K562 (cell line): Measurements from ENCODE around the gene VSX2. TPM values are rescaled to one million over a fixed set of nuclear protein-coding genes. Genes with fewer than 3 reads are reported as not detected.

Source experiments
- ATAC-seq: fragments of 200-7000 bp; cut with Tn5 transposase; 3 replicates; pipeline ENCODE4 v1.9.1; 2020; ENCODE audit warnings: moderate library complexity
- BruUV-seq: library from RNA; stranded (reverse); fragments of 400-500 nt; replicated peaks from 2 replicates; lab custom pipeline; 2021; lab: Mats Ljungman, UMichigan
- CTCF ChIA-PET: fragments of 300-600 bp; formaldehyde crosslinking; extraction: SDS; loops from one replicate; lab custom pipeline; 2021; ENCODE audit warnings: low intra/inter-chr PET ratio; lab: Yijun Ruan, JAX
- POLR2A ChIA-PET: fragments of 300-600, 350-650 bp; sonication (Branson Sonifier 250); formaldehyde crosslinking; extraction: SDS; loops from one replicate; lab custom pipeline; 2021; ENCODE audit warnings: antibody characterized with exemption, inconsistent platforms; lab: Yijun Ruan, JAX
- DNase-seq, 4 experiments: peaks; one replicate each; pipeline versions ENCODE4 v3.0.0 to v3.0.0-alpha.2; 2011 to 2018; ENCODE audit warnings: low spot score in 3 of 4, mixed read lengths in 3 of 4; ENCODE audit errors: extremely low read depth in 1 of 4
- FAIRE-seq: peaks from 2 replicates; lab custom pipeline; 2011; peaks lifted over from hg19 to GRCh38; lab: Jason Lieb, UNC
- H2AFZ ChIP-seq: 2 replicates; pipeline ENCODE4 v1.6.0; 2011; ENCODE audit warnings: low read depth, low read length, control low read depth, inconsistent platforms
- H3K27ac ChIP-seq: fragments of 200-600 bp; 3 replicates; pipeline ENCODE4 v1.8.0; 2011; ENCODE audit warnings: low read depth, mild to moderate bottlenecking, control low read depth, inconsistent platforms, low read length, moderate library complexity, mixed read lengths; ENCODE audit errors: extremely low read depth
- H3K27me3 ChIP-seq, 2 experiments: fragments of 300-600 bp in 1 of 2; 2 replicates in 1 of 2; 3 replicates in 1 of 2; pipeline versions ENCODE4 v1.6.0 to v1.8.0; 2011; ENCODE audit warnings: inconsistent platforms in 2 of 2, low read length in 2 of 2, mild to moderate bottlenecking in 1 of 2, mixed read lengths in 1 of 2, moderate library complexity in 1 of 2; ENCODE audit not compliant: control insufficient read depth in 2 of 2, insufficient read depth in 2 of 2
- H3K36me3 ChIP-seq: fragments of 300-600 bp; 3 replicates; pipeline ENCODE4 v1.8.0; 2011; ENCODE audit warnings: mild to moderate bottlenecking, low read length, inconsistent platforms; ENCODE audit not compliant: control insufficient read depth, insufficient read depth
- H3K4me1 ChIP-seq, 2 experiments: fragments of 200-600 bp in 1 of 2; replicated peaks in 1 of 2; 2 replicates in 1 of 2; 3 replicates in 1 of 2; pipeline versions ENCODE4 v1.5.1 to v1.8.0; 2011; ENCODE audit warnings: inconsistent platforms in 2 of 2, low read length in 2 of 2, mild to moderate bottlenecking in 1 of 2, mixed read lengths in 1 of 2, moderate library complexity in 1 of 2; ENCODE audit not compliant: control insufficient read depth in 2 of 2, insufficient read depth in 2 of 2
- H3K4me2 ChIP-seq: 2 replicates; pipeline ENCODE4 v1.6.1; 2011; ENCODE audit warnings: low read length, control low read depth, inconsistent platforms, mixed read lengths; ENCODE audit not compliant: insufficient read depth
- H3K4me3 ChIP-seq: fragments of 200-600 bp; sonication (generic), shearing (Covaris generic); 2 replicates; pipeline ENCODE4 v1.5.1; 2016; ENCODE audit warnings: control low read depth, inconsistent platforms
- H3K79me2 ChIP-seq: fragments of 200-600 bp; 3 replicates; pipeline ENCODE4 v1.8.0; 2011; ENCODE audit warnings: low read length, inconsistent platforms; ENCODE audit not compliant: control insufficient read depth, insufficient read depth
- H3K9ac ChIP-seq, 2 experiments: 2 replicates each; pipeline versions ENCODE4 v1.6.0 to v1.6.1; 2011; ENCODE audit warnings: low read depth in 2 of 2, low read length in 2 of 2, control low read depth in 1 of 2, inconsistent platforms in 1 of 2, mild to moderate bottlenecking in 1 of 2, mixed read lengths in 1 of 2; ENCODE audit not compliant: insufficient read depth in 1 of 2
- H3K9me1 ChIP-seq: one replicate; pipeline ENCODE4 v1.6.0; 2011; ENCODE audit warnings: inconsistent platforms, mild to moderate bottlenecking, low read length, moderate library complexity; ENCODE audit not compliant: control insufficient read depth, insufficient read depth
- H3K9me3 ChIP-seq: replicated peaks from 2 replicates; pipeline ENCODE4 v1.5.1; 2011; ENCODE audit warnings: low read depth, low read length, inconsistent platforms; ENCODE audit not compliant: control insufficient read depth, insufficient read depth
- H4K20me1 ChIP-seq: replicated peaks from 2 replicates; pipeline ENCODE4 v1.6.1; 2011; ENCODE audit warnings: low read length, inconsistent platforms, mixed read lengths; ENCODE audit not compliant: control insufficient read depth, insufficient read depth
- ARHGAP35 ChIP-seq: fragments of 450-650 bp; IDR thresholded peaks from 2 replicates; pipeline ENCODE4 v1.6.1; 2018; ENCODE audit not compliant: partially characterized antibody
- CHD4 ChIP-seq: fragments of 200-600 bp; sonication (generic); IDR thresholded peaks from 3 replicates; pipeline ENCODE4 v1.6.1; 2012; ENCODE audit warnings: low read depth, mild to moderate bottlenecking, mixed read lengths, low read length, inconsistent platforms; ENCODE audit not compliant: insufficient read depth, insufficient replicate concordance, poor library complexity, severe bottlenecking
- HNRNPK ChIP-seq: fragments of 200-400 bp; formaldehyde crosslinking; IDR thresholded peaks from one replicate; pipeline ENCODE4 v1.6.1; 2018; ENCODE audit warnings: mild to moderate bottlenecking, low read depth, low read length; ENCODE audit not compliant: poor library complexity, severe bottlenecking
- PRPF4 ChIP-seq: fragments of 200-400 bp; formaldehyde crosslinking; IDR thresholded peaks from one replicate; pipeline ENCODE4 v1.6.1; 2017; ENCODE audit warnings: low read length, low read depth, mild to moderate bottlenecking; ENCODE audit not compliant: insufficient read depth, poor library complexity, severe bottlenecking
- RNF2 ChIP-seq: sonication (generic); IDR thresholded peaks from 2 replicates; pipeline ENCODE4 v1.6.1; 2016
- WGBS: fragments of 100-300 bp; shearing (Covaris generic); methylation state at CpG from one replicate; pipeline ENCODE4 v1.1.6; 2016; ENCODE audit warnings: low coverage, mixed read lengths; ENCODE audit not compliant: insufficient coverage; ENCODE audit errors: missing lambda C conversion rate; 5-methylcytosine and 5-hydroxymethylcytosine counted together
- in situ Hi-C: fragments of 300-500 bp; cut with MboI; formaldehyde crosslinking; loops from 4 replicates; pipeline ENCODE4 v1.15.0; 2018; ENCODE audit warnings: inconsistent platforms, mixed read lengths
- intact Hi-C: fragments of 100-400 bp; cut with micrococcal nuclease; formaldehyde crosslinking; loops from 2 replicates; pipeline ENCODE4 v1.14.2; 2022
- polyA plus RNA-seq, 8 experiments: library from polyadenylated mRNA; depleted of rRNA in 4 of 8; stranded (reverse) in 5 of 8; unstranded in 3 of 8; fragments of >200 nt; fragmentation: Nextera tagmentation in 2 of 8; fragmentation: Illumina TruSeq in 1 of 8; extraction: Ambion mirVana in 2 of 8; extraction: Trizol in 1 of 8; gene quantifications; 2 replicates each; pipeline versions ENCODE4 v1.2.1 to v1.2.3, GENCODE V29; 2011 to 2014; ENCODE audit warnings: inconsistent platforms in 1 of 8, missing spikeins in 1 of 8
- total RNA-seq, 7 experiments: library from RNA; depleted of rRNA in 6 of 7; stranded (reverse); fragments of >200 nt in 6 of 7; fragmentation: Illumina TruSeq in 2 of 7; extraction: Trizol in 2 of 7; gene quantifications; 2 replicates each; pipeline versions ENCODE4 v1.2.1 to v1.2.3, GENCODE V29; 2011 to 2021; ENCODE audit warnings: low replicate concordance in 1 of 7
- TF ChIP-seq, protein P1 (sequence below): fragments of 450-650 bp; IDR thresholded peaks from 2 replicates; pipeline ENCODE4 v1.6.1; 2016; ENCODE audit warnings: mild to moderate bottlenecking, moderate library complexity
- TF ChIP-seq, protein P2 (sequence below): IDR thresholded peaks from 2 replicates; pipeline ENCODE4 v1.6.1; 2011; ENCODE audit not compliant: insufficient read length; ENCODE audit errors: extremely low read depth
- TF ChIP-seq, protein P3 (sequence below), 2 experiments: fragments of 450-650 bp in 1 of 2; sonication (generic) in 1 of 2; formaldehyde crosslinking; conservative IDR thresholded peaks; 2 replicates each; pipeline versions ENCODE4 v1.4.0 to v1.8.1; 2020 to 2022; ENCODE audit warnings: mild to moderate bottlenecking in 1 of 2, missing genetic modification reagents in 1 of 2

Gene VSX2
- total and polyA plus RNA-seq, 9 of the 15 experiments (the other 6 are each of a cell fraction or from before 2014, with no cell fraction given) = 0.04 TPM; not detected in 8

DNA sequence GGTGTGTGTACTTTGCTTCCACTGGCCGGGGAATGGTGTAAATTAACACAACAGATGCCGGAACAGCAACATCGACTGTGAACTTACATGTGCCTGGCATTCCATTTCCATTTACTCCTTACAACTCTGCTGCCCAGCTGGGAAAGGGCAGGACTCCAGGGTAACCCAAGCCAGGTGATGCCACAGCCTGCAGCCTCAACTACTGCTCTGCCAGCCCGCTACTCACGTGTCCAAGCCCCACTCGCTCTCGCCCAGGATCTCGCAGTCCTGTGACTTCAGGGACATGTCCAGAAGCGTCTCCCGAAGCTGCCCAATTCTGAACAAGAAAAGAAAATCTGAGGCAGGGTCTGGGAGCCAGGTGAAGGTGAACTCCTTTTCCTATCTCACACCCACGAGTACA, 52.8 kb downstream of the VSX2 start:
- FAIRE-seq = no peak
- no peak for ATAC-seq
- Histone ChIP-seq H3K4me1 (peaks cover 0 to 9% of the 10 kb centered on the region in 2 experiments; a peak in 3 of 5 replicates), H3K4me3 (no peak overlapping the region), H3K9me1 (no peaks in the 10 kb centered on the region), H3K27me3 (no peaks in the 10 kb centered on the region), H3K9ac (no peak overlapping the region; a peak in 1 of 4 replicates), H4K20me1 (peaks cover 5% of the 10 kb centered on the region; the same call in 1 of the 2 replicates), H2AFZ (no peak overlapping the region), H3K36me3 (peaks cover 40% of the 10 kb centered on the region; the same call in 2 of the 3 replicates), H3K4me2 (no peak overlapping the region), H3K79me2 (no peaks in the 10 kb centered on the region), H3K27ac (no peak overlapping the region), H3K9me3 (no peaks in the 10 kb centered on the region)
- WGBS = 76% methylated on average over 10 of the region's 11 CpGs
- in situ Hi-C loops = no loop called here
- CTCF ChIA-PET = interaction anchor here (0.5 kb wide), 1 partner anchor 178 kb away, joined by 3 read pairs; no protein-coding TSS in a partner anchor
- DNase-seq = no peak
- POLR2A ChIA-PET = interaction anchor here (0.5 to 0.8 kb wide), 3 partner anchors 55 to 230 kb away, joined by 3 to 4 read pairs (median 3); no protein-coding TSS in a partner anchor
- intact Hi-C loops = loop anchor here (5.0 kb wide), 1 partner anchor 85 kb away; no protein-coding TSS in a partner anchor
- BruUV-seq = no TSS peak
- TF ChIP-seq, protein P1, sequence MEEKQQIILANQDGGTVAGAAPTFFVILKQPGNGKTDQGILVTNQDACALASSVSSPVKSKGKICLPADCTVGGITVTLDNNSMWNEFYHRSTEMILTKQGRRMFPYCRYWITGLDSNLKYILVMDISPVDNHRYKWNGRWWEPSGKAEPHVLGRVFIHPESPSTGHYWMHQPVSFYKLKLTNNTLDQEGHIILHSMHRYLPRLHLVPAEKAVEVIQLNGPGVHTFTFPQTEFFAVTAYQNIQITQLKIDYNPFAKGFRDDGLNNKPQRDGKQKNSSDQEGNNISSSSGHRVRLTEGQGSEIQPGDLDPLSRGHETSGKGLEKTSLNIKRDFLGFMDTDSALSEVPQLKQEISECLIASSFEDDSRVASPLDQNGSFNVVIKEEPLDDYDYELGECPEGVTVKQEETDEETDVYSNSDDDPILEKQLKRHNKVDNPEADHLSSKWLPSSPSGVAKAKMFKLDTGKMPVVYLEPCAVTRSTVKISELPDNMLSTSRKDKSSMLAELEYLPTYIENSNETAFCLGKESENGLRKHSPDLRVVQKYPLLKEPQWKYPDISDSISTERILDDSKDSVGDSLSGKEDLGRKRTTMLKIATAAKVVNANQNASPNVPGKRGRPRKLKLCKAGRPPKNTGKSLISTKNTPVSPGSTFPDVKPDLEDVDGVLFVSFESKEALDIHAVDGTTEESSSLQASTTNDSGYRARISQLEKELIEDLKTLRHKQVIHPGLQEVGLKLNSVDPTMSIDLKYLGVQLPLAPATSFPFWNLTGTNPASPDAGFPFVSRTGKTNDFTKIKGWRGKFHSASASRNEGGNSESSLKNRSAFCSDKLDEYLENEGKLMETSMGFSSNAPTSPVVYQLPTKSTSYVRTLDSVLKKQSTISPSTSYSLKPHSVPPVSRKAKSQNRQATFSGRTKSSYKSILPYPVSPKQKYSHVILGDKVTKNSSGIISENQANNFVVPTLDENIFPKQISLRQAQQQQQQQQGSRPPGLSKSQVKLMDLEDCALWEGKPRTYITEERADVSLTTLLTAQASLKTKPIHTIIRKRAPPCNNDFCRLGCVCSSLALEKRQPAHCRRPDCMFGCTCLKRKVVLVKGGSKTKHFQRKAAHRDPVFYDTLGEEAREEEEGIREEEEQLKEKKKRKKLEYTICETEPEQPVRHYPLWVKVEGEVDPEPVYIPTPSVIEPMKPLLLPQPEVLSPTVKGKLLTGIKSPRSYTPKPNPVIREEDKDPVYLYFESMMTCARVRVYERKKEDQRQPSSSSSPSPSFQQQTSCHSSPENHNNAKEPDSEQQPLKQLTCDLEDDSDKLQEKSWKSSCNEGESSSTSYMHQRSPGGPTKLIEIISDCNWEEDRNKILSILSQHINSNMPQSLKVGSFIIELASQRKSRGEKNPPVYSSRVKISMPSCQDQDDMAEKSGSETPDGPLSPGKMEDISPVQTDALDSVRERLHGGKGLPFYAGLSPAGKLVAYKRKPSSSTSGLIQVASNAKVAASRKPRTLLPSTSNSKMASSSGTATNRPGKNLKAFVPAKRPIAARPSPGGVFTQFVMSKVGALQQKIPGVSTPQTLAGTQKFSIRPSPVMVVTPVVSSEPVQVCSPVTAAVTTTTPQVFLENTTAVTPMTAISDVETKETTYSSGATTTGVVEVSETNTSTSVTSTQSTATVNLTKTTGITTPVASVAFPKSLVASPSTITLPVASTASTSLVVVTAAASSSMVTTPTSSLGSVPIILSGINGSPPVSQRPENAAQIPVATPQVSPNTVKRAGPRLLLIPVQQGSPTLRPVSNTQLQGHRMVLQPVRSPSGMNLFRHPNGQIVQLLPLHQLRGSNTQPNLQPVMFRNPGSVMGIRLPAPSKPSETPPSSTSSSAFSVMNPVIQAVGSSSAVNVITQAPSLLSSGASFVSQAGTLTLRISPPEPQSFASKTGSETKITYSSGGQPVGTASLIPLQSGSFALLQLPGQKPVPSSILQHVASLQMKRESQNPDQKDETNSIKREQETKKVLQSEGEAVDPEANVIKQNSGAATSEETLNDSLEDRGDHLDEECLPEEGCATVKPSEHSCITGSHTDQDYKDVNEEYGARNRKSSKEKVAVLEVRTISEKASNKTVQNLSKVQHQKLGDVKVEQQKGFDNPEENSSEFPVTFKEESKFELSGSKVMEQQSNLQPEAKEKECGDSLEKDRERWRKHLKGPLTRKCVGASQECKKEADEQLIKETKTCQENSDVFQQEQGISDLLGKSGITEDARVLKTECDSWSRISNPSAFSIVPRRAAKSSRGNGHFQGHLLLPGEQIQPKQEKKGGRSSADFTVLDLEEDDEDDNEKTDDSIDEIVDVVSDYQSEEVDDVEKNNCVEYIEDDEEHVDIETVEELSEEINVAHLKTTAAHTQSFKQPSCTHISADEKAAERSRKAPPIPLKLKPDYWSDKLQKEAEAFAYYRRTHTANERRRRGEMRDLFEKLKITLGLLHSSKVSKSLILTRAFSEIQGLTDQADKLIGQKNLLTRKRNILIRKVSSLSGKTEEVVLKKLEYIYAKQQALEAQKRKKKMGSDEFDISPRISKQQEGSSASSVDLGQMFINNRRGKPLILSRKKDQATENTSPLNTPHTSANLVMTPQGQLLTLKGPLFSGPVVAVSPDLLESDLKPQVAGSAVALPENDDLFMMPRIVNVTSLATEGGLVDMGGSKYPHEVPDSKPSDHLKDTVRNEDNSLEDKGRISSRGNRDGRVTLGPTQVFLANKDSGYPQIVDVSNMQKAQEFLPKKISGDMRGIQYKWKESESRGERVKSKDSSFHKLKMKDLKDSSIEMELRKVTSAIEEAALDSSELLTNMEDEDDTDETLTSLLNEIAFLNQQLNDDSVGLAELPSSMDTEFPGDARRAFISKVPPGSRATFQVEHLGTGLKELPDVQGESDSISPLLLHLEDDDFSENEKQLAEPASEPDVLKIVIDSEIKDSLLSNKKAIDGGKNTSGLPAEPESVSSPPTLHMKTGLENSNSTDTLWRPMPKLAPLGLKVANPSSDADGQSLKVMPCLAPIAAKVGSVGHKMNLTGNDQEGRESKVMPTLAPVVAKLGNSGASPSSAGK = no peak
- TF ChIP-seq, protein P2, sequence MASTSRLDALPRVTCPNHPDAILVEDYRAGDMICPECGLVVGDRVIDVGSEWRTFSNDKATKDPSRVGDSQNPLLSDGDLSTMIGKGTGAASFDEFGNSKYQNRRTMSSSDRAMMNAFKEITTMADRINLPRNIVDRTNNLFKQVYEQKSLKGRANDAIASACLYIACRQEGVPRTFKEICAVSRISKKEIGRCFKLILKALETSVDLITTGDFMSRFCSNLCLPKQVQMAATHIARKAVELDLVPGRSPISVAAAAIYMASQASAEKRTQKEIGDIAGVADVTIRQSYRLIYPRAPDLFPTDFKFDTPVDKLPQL = no peak
- TF ChIP-seq RNF2 (no peak), ARHGAP35 (no peak), CHD4 (no peak), HNRNPK (no peak), PRPF4 (no peak)
- TF ChIP-seq, protein P3, sequence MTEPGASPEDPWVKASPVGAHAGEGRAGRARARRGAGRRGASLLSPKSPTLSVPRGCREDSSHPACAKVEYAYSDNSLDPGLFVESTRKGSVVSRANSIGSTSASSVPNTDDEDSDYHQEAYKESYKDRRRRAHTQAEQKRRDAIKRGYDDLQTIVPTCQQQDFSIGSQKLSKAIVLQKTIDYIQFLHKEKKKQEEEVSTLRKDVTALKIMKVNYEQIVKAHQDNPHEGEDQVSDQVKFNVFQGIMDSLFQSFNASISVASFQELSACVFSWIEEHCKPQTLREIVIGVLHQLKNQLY (CRISPR knock-in tag; conservative IDR thresholded peaks at IDR 0.05) = no peak
